K562 (cell line): ENCODE results near the gene RARG. TPM values are rescaled to one million over a fixed set of nuclear protein-coding genes. Genes with fewer than 3 reads are reported as not detected.

Source experiments
- ATAC-seq: fragments of 200-7000 bp; cut with Tn5 transposase; 3 replicates; pipeline ENCODE4 v1.9.1; 2020; ENCODE audit warnings: moderate library complexity
- BruUV-seq: library from RNA; stranded (reverse); fragments of 400-500 nt; replicated peaks from 2 replicates; lab custom pipeline; 2021; lab: Mats Ljungman, UMichigan
- CTCF ChIA-PET: fragments of 300-600 bp; formaldehyde crosslinking; extraction: SDS; loops from one replicate; lab custom pipeline; 2021; ENCODE audit warnings: low intra/inter-chr PET ratio; lab: Yijun Ruan, JAX
- POLR2A ChIA-PET: fragments of 300-600, 350-650 bp; sonication (Branson Sonifier 250); formaldehyde crosslinking; extraction: SDS; loops from one replicate; lab custom pipeline; 2021; ENCODE audit warnings: antibody characterized with exemption, inconsistent platforms; lab: Yijun Ruan, JAX
- DNase-seq, 4 experiments: peaks; one replicate each; pipeline versions ENCODE4 v3.0.0 to v3.0.0-alpha.2; 2011 to 2018; ENCODE audit warnings: low spot score in 3 of 4, mixed read lengths in 3 of 4; ENCODE audit errors: extremely low read depth in 1 of 4
- FAIRE-seq: peaks from 2 replicates; lab custom pipeline; 2011; peaks lifted over from hg19 to GRCh38; lab: Jason Lieb, UNC
- H2AFZ ChIP-seq: 2 replicates; pipeline ENCODE4 v1.6.0; 2011; ENCODE audit warnings: low read depth, low read length, control low read depth, inconsistent platforms
- H3K27ac ChIP-seq: fragments of 200-600 bp; 3 replicates; pipeline ENCODE4 v1.8.0; 2011; ENCODE audit warnings: low read depth, mild to moderate bottlenecking, control low read depth, inconsistent platforms, low read length, moderate library complexity, mixed read lengths; ENCODE audit errors: extremely low read depth
- H3K27me3 ChIP-seq, 2 experiments: fragments of 300-600 bp in 1 of 2; 2 replicates in 1 of 2; 3 replicates in 1 of 2; pipeline versions ENCODE4 v1.6.0 to v1.8.0; 2011; ENCODE audit warnings: inconsistent platforms in 2 of 2, low read length in 2 of 2, mild to moderate bottlenecking in 1 of 2, mixed read lengths in 1 of 2, moderate library complexity in 1 of 2; ENCODE audit not compliant: control insufficient read depth in 2 of 2, insufficient read depth in 2 of 2
- H3K36me3 ChIP-seq: fragments of 300-600 bp; 3 replicates; pipeline ENCODE4 v1.8.0; 2011; ENCODE audit warnings: mild to moderate bottlenecking, low read length, inconsistent platforms; ENCODE audit not compliant: control insufficient read depth, insufficient read depth
- H3K4me1 ChIP-seq, 2 experiments: fragments of 200-600 bp in 1 of 2; replicated peaks in 1 of 2; 2 replicates in 1 of 2; 3 replicates in 1 of 2; pipeline versions ENCODE4 v1.5.1 to v1.8.0; 2011; ENCODE audit warnings: inconsistent platforms in 2 of 2, low read length in 2 of 2, mild to moderate bottlenecking in 1 of 2, mixed read lengths in 1 of 2, moderate library complexity in 1 of 2; ENCODE audit not compliant: control insufficient read depth in 2 of 2, insufficient read depth in 2 of 2
- H3K4me2 ChIP-seq: 2 replicates; pipeline ENCODE4 v1.6.1; 2011; ENCODE audit warnings: low read length, control low read depth, inconsistent platforms, mixed read lengths; ENCODE audit not compliant: insufficient read depth
- H3K4me3 ChIP-seq: fragments of 200-600 bp; sonication (generic), shearing (Covaris generic); 2 replicates; pipeline ENCODE4 v1.5.1; 2016; ENCODE audit warnings: control low read depth, inconsistent platforms
- H3K79me2 ChIP-seq: fragments of 200-600 bp; 3 replicates; pipeline ENCODE4 v1.8.0; 2011; ENCODE audit warnings: low read length, inconsistent platforms; ENCODE audit not compliant: control insufficient read depth, insufficient read depth
- H3K9ac ChIP-seq, 2 experiments: 2 replicates each; pipeline versions ENCODE4 v1.6.0 to v1.6.1; 2011; ENCODE audit warnings: low read depth in 2 of 2, low read length in 2 of 2, control low read depth in 1 of 2, inconsistent platforms in 1 of 2, mild to moderate bottlenecking in 1 of 2, mixed read lengths in 1 of 2; ENCODE audit not compliant: insufficient read depth in 1 of 2
- H3K9me1 ChIP-seq: one replicate; pipeline ENCODE4 v1.6.0; 2011; ENCODE audit warnings: inconsistent platforms, mild to moderate bottlenecking, low read length, moderate library complexity; ENCODE audit not compliant: control insufficient read depth, insufficient read depth
- H3K9me3 ChIP-seq: replicated peaks from 2 replicates; pipeline ENCODE4 v1.5.1; 2011; ENCODE audit warnings: low read depth, low read length, inconsistent platforms; ENCODE audit not compliant: control insufficient read depth, insufficient read depth
- H4K20me1 ChIP-seq: replicated peaks from 2 replicates; pipeline ENCODE4 v1.6.1; 2011; ENCODE audit warnings: low read length, inconsistent platforms, mixed read lengths; ENCODE audit not compliant: control insufficient read depth, insufficient read depth
- NFIX ChIP-seq: fragments of 250-450 bp; sonication (Bioruptor Pico); IDR thresholded peaks from 2 replicates; pipeline ENCODE4 v1.4.0; 2020; ENCODE audit warnings: low read depth, mild to moderate bottlenecking, moderate library complexity
- PHF8 ChIP-seq: fragments of 200-600 bp; sonication (generic); IDR thresholded peaks from 2 replicates; pipeline ENCODE4 v1.6.1; 2012; ENCODE audit warnings: mixed run types, mild to moderate bottlenecking, inconsistent platforms, low read length, moderate library complexity, borderline replicate concordance
- ZNF436 ChIP-seq: fragments of 250-450, 450-650 bp; sonication (Bioruptor Pico); formaldehyde crosslinking; IDR thresholded peaks from 2 replicates; pipeline ENCODE4 v1.7.0; 2020; ENCODE audit warnings: mild to moderate bottlenecking
- ZNF764 ChIP-seq: fragments of 250-450 bp; sonication (Bioruptor Pico); IDR thresholded peaks from 2 replicates; pipeline ENCODE4 v1.4.0; 2020; ENCODE audit warnings: low read depth, mild to moderate bottlenecking, moderate library complexity
- ZSCAN32 ChIP-seq: fragments of 450-650 bp; formaldehyde crosslinking; IDR thresholded peaks from 2 replicates; pipeline ENCODE4 v1.4.0; 2020; ENCODE audit warnings: mild to moderate bottlenecking, moderate library complexity
- WGBS: fragments of 100-300 bp; shearing (Covaris generic); methylation state at CpG from one replicate; pipeline ENCODE4 v1.1.6; 2016; ENCODE audit warnings: low coverage, mixed read lengths; ENCODE audit not compliant: insufficient coverage; ENCODE audit errors: missing lambda C conversion rate; 5-methylcytosine and 5-hydroxymethylcytosine counted together
- in situ Hi-C: fragments of 300-500 bp; cut with MboI; formaldehyde crosslinking; loops from 4 replicates; pipeline ENCODE4 v1.15.0; 2018; ENCODE audit warnings: inconsistent platforms, mixed read lengths
- intact Hi-C: fragments of 100-400 bp; cut with micrococcal nuclease; formaldehyde crosslinking; loops from 2 replicates; pipeline ENCODE4 v1.14.2; 2022
- polyA plus RNA-seq, 8 experiments: library from polyadenylated mRNA; depleted of rRNA in 4 of 8; stranded (reverse) in 5 of 8; unstranded in 3 of 8; fragments of >200 nt; fragmentation: Nextera tagmentation in 2 of 8; fragmentation: Illumina TruSeq in 1 of 8; extraction: Ambion mirVana in 2 of 8; extraction: Trizol in 1 of 8; gene quantifications; 2 replicates each; pipeline versions ENCODE4 v1.2.1 to v1.2.3, GENCODE V29; 2011 to 2014; ENCODE audit warnings: inconsistent platforms in 1 of 8, missing spikeins in 1 of 8
- total RNA-seq, 7 experiments: library from RNA; depleted of rRNA in 6 of 7; stranded (reverse); fragments of >200 nt in 6 of 7; fragmentation: Illumina TruSeq in 2 of 7; extraction: Trizol in 2 of 7; gene quantifications; 2 replicates each; pipeline versions ENCODE4 v1.2.1 to v1.2.3, GENCODE V29; 2011 to 2021; ENCODE audit warnings: low replicate concordance in 1 of 7
- TF ChIP-seq, protein P1 (sequence below): sonication (generic); formaldehyde crosslinking; IDR thresholded peaks from 2 replicates; pipeline ENCODE4 v1.8.0; 2022; ENCODE audit warnings: mild to moderate bottlenecking, missing genetic modification reagents

RARG gene
- total and polyA plus RNA-seq, 9 of the 15 experiments (the other 6 are each of a cell fraction or from before 2014, with no cell fraction given): 0.18 to 7.6 (median 3.8) TPM

DNA sequence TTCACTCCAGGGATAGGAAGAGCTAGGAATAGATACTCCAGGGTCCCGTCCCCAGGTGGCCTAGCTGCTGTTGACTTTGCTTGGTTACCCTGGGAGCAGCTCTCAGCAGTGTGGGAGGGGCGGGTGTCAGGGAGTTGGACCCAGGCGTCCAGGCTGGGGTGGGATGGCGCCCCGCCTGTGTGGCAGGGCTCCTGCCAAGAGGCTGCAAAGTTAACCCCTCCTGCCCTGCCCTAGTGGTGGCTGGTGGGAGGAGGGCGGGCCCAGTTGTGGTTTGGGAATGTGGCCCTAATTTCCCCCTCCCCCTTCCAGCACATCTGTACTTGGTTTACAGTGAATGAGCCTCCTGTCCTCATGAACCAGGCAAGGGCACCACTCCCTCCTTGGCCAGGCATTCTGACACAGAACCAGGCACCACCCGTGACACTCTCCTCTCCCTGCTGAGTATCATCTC is 1.7 kb upstream of the RARG start:
- Histone ChIP-seq H3K9me3 (no peaks in the 10 kb centered on the region), H3K27me3 (no peaks in the 10 kb centered on the region), H3K4me1 (peaks cover 13 to 28% of the 10 kb centered on the region in 2 experiments), H3K4me2 (no peak overlapping the region), H3K9me1 (no peaks in the 10 kb centered on the region), H3K9ac (0 out of 4 replicates have a peak overlapping the region, but pooled peaks of 1 of the 2 experiments have one; percentile 8), H3K4me3 (no peak overlapping the region), H3K36me3 (no peaks in the 10 kb centered on the region), H3K79me2 (no peaks in the 10 kb centered on the region), H2AFZ (no peak overlapping the region), H3K27ac (no peak overlapping the region), H4K20me1 (no peaks in the 10 kb centered on the region; the same call in 1 of the 2 replicates)
- ChIA-PET POLR2A (interaction anchor here (0.9 to 1.4 kb wide), 4 partner anchors 9 to 12 kb away, joined by 3 to 8 read pairs (median 4); a partner anchor contains a TSS), CTCF (no interaction called here)
- FAIRE-seq (no peak), ATAC-seq (no peak), DNase-seq (peak in 1 of 4 experiments; percentile 25)
- WGBS: 10% methylated on average over 4 of the region's 7 CpGs
- no TSS peak for BruUV-seq
- TF ChIP-seq, protein P1, sequence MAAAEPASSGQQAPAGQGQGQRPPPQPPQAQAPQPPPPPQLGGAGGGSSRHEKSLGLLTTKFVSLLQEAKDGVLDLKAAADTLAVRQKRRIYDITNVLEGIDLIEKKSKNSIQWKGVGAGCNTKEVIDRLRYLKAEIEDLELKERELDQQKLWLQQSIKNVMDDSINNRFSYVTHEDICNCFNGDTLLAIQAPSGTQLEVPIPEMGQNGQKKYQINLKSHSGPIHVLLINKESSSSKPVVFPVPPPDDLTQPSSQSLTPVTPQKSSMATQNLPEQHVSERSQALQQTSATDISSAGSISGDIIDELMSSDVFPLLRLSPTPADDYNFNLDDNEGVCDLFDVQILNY: no peak
- TF ChIP-seq NFIX (CRISPR knock-in tag) (no peak), PHF8 (no peak), ZNF764 (CRISPR knock-in tag) (no peak), ZSCAN32 (CRISPR knock-in tag) (no peak), ZNF436 (CRISPR knock-in tag) (no peak)
- intact Hi-C loops: no loop called here
- in situ Hi-C loops: no loop called here
